AG09319 (cell line): Measurements from ENCODE around the gene MAPRE2.

Experiments used
- DNase-seq: peaks from one replicate; pipeline ENCODE4 v3.0.0-alpha.2; 2010; ENCODE audit warnings: low read depth; ENCODE audit errors: extremely low read depth
- TF ChIP-seq, protein P1 (sequence below): IDR thresholded peaks from 2 replicates; pipeline ENCODE4 v1.5.1; 2011; ENCODE audit warnings: low read depth, mild to moderate bottlenecking, inconsistent platforms, low read length, moderate library complexity

Gene MAPRE2

DNA sequence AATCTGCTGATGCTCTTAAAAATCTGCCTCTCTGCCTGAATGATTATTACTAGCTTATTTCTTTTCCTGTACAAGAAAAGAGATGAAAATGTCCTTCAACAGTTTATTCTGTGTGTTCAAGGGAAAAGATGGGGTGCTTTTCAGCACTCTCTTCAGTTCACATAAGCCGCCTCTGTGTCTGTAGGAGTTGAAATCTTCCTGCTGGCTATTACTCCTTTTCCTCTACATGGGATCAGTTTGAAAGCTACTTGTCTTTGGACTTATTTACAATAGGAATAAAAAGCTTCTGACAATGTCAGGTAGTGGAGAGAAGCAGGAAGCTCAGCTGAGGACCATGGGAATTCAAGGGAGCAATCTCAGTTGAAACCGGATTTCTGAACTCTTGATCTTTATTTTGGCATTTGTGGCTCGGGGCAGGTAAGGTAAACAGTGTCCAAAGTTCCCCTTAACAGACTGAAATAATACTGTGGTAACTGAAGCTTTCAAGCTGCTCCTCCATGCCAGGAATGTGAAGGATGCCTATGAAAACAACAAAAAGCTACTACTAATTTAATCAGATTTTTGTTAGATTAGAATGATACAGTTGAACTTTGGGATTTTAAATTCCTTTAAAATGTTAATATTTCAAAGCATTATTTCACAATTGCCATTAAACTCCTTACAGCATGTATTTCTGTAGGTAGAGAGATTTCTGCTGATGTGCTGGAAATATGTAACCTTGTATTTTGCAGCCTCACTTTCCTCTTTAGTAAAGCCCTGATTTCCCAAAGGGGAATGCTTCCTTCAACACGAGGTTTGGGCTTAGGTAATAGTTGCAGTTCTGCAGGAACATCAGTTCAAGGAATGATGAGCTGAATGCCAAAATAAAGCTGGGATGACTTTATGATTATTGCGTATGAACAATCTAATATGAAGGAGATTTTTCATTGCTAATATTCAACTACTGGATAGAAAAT is 43.6 kb downstream of the MAPRE2 start:
- DNase-seq: no peak
- TF ChIP-seq, protein P1, sequence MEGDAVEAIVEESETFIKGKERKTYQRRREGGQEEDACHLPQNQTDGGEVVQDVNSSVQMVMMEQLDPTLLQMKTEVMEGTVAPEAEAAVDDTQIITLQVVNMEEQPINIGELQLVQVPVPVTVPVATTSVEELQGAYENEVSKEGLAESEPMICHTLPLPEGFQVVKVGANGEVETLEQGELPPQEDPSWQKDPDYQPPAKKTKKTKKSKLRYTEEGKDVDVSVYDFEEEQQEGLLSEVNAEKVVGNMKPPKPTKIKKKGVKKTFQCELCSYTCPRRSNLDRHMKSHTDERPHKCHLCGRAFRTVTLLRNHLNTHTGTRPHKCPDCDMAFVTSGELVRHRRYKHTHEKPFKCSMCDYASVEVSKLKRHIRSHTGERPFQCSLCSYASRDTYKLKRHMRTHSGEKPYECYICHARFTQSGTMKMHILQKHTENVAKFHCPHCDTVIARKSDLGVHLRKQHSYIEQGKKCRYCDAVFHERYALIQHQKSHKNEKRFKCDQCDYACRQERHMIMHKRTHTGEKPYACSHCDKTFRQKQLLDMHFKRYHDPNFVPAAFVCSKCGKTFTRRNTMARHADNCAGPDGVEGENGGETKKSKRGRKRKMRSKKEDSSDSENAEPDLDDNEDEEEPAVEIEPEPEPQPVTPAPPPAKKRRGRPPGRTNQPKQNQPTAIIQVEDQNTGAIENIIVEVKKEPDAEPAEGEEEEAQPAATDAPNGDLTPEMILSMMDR: no peak

- no peak for DNase-seq
- TF ChIP-seq, protein P1: no peak
Observed at GRCh38 chr18:35085450-35086380, 44.5 kb downstream of the MAPRE2 start.

DNA sequence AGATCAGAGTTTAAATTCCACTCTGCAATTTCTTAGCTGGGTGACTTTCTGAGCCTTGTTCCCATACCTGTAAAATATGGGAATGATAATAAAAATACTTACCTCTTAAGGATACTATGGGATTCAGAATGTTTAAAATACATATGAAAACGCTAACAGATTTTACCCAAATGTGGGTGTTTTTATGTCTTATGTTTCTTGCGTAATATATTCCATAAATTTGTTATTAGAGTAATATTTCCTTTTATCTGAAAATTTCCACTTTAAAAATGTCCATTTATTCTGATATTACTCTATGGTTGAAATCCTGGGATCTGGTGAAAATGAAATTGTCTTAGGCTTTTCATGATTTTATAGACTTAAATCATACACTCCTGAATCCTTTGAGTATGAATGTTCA is 45.5 kb downstream of the MAPRE2 start:
- DNase-seq: no peak
- TF ChIP-seq, protein P1: no peak

DNA sequence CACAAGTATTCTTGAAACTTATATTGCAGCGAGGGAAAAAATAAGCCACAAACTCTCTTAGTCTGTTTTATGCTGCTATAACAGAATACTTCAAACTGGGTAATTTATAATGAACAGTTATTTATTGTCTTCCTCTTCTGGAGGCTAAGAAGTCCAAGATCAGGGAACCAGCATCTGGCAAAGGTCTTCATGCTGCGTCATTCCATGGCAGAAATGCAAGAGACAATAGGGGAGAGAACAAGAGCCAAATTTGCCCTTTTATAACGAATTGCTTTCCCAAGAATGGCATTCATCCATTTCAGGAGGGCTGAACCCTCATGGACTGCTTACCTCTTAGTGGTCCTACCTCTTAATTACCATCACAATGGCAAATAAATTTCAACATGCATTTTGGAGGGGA is 46.5 kb downstream of the MAPRE2 start:
- TF ChIP-seq, protein P1: no peak
- DNase-seq: no peak

DNA sequence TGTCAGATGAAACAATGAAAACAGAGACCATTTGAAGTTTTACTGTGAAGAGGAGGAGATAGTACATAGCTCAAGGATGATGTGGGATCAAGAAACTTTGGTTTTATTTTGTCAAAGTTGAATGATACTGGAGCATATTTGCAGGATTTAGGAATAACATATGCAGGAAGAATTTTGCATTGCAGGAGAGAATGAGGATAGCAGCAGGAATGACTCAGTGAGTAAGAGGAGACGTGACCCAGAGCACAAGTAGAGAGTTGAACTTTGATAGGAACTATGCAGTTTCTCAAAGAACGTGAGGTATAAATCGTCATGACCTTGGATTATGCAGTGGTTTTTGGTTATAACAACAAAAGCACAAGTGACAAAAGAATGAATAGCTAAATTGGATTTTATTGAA is 47.7 kb downstream of the MAPRE2 start:
- TF ChIP-seq, protein P1: no peak
- no peak for DNase-seq

DNA sequence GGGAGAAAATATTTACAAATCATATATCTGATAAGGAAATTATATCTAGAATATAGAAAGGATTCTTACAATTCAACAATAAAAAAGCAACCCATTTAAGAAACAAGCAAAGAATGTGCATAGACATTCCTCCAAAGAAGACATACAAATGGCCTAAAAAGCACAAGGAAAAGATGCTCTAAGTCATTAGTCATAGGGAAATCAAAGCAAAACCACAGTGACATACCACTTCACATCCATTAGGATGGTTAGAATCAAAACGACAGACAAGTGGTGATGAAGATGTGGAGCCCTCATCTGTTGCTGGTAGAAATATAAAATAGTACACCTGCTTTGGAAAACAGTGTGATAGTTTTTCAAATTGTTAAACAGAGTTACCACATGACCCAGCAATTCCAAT is 48.2 kb downstream of the MAPRE2 start:
- no peak for DNase-seq
- TF ChIP-seq, protein P1: no peak
